Activated CD4-positive, CD25-positive, alpha-beta regulatory T cell treated with anti-CD3 and anti-CD28 coated beads, Interleukin-2, amount 50 U/mL, for 72 hours (primary cell): ENCODE data around the gene SIRT2.
"Not testable (repeated sequence)": the region's sequence is repeated elsewhere in the genome, so short reads cannot be mapped to it uniquely, and the experiment has no call there.

ENCODE experiments used
- DNase-seq: peaks from one replicate; pipeline ENCODE4 v3.0.0; 2021

The SIRT2 gene

DNA sequence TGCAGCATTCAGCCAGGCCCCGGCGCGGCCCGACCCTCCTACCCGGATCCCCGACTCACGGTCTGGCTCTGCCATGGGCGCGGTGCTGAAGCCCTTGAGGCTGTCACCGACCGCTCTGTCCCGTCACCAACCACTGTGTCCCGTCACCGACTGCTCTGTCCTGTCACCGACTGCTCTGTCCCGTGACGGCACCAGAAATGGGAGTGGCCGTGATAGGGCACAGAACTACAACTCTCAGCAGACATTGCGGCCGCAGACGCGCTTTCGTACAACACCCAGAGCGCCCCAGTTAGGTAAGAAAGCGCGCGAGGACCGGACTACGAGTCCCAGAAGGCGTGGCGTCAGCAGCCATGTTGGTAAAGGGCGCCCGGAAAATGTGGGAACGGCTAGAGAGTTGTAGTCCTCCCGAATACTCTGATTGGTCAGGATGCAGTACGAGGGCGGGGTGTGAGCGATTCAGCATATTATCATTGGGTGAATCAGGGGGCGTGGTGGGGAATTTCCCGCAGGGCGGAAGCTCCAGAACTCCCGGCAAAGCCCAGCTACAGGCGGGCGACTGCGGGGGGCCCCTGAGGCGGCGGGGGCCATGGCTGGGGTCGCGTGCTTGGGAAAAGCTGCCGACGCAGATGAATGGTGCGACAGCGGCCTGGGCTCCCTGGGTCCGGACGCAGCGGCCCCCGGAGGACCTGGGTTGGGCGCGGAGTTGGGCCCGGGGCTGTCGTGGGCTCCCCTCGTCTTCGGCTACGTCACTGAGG is at the start of gene SIRT2, which contains the start of gene NFKBIB:
SIRT2 (minus strand) TSS at position 172 of the 755 bp plus-strand sequence; CDS start at position 75, 97 bp downstream.
NFKBIB (plus strand) TSS at position 523 of the 755 bp plus-strand sequence; CDS start at position 587, 64 bp downstream.
- peak; percentile 94 for DNase-seq

DNA sequence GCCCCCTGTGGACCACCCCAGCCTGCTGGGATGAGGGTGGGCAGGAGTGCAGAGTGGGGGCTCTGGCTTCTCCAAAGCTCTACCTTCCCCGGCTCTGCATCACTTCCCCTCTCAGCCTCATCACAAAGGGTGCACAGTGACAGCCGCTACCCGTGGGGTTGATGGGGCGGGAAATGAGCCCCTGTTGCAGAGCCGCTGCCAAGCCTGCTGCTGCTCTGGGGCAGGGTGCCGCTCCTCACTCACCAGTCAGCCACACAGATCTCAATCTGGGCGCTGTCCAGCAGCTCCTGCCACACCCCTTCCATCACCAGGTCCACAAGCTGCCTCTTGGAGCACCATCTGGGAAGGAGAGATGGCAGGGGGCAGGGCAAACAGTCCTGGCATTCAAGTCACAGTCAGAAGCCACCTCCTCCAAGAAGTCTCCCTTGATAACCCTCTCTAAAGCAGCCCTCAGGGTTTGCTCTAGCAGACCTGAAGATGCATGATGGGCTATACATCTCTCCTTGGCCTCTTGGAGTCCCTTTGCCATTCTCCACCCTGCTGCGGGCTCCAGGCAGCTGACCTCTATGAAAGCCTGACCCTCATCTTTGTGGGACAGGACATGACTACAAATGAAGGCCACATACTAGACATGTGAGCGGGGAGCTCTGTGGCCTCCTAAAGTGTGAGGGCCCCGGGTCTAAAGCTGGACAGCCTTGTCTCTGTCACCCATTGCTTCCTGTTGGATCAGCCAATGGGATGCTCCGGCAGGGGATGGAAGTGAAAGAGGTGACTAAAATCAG is 47.0 kb upstream of the SIRT2 start:
- no peak for DNase-seq

DNA sequence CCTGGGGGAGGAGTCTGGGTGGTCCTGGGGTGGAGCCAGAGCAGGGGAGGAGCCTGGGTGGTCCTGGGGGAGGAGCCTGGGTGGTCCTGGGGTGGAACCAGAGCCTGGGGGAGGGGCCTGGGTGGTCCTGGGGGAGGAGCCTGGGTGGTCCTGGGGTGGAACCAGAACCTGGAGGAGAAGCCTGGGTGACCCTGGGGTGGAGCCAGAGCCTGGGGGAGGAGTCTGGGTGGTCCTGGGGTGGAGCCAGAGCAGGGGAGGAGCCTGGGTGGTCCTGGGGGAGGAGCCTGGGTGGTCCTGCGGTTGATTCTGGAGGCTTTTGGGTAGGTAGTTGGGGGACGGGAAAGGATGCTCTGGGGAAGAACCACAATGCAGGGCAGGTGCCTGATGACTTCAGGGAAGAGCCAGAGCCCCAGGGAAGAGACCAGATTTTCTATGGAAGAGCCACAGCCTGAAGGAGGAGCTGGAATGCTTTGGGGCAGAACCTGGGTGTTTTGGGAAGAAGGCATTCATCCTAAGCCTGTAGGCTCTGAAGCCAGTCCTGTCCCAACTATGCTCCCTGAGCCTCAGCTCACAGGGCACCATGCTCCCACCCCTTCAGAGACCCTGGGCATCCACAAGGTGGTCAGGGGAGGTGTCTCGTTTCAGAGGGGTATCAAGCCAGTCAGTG is 46.3 kb upstream of the SIRT2 start:
- DNase-seq, result no peak

DNA sequence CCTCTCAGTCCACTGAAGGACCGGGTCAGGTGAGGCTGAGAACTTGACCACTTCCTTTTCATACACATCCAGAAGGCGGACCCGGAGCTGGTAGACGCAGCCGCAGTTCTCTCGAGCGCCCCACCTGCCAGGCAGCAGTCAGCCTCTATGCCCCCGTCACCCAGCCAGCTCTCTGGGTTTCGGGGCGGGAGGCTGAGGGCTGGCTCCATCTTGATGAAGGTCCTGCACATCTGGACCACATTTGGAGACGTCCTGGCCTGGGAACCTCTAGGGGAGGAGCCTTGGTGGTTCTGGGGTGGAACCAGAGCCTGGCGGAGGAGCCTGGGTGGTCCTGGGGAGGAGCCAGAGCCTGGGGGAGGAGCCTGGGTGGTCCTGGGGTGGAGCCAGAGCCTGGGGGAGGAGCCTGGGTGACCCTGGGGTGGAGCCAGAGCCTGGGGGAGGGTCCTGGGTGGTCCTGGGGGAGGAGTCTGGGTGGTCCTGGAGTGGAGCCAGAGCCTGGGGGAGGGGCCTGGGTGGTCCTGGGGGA is 45.6 kb upstream of the SIRT2 start:
- no peak for DNase-seq

DNA sequence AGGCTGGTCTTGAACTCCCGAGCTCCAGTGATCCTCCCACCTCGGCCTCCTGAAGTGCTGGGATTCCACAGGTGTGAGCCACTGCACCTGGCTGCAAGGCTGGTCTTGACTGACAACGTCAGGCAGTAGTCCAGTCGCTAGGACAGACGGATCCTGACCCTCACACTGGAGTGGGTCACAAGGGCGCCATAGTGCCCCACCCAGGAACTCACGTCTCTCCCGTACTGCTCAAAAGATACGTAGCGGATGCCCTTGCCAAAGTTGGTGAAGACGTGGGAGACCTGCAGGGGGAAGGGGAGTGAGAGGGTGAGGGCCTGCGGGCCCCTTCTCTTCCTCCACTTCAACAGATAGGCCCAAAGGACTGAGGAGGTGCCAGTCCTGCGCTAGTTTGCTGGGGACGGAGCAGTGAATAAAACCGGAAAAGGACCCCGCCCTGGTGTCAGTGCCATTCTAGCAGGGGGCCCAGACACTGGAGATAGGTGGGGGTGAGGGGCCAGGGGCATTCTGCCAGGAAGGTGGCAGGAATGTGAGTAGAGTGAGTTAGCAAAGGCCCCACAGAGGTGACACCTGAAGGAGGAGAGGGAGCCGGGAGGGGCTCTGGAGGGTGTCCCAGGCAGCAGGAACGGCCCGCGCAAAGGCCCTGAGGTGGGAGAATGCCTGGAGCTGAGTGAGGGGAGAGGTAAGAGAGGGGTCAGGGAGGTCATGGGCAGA is 43.2 kb upstream of the SIRT2 start:
- no peak for DNase-seq

DNA sequence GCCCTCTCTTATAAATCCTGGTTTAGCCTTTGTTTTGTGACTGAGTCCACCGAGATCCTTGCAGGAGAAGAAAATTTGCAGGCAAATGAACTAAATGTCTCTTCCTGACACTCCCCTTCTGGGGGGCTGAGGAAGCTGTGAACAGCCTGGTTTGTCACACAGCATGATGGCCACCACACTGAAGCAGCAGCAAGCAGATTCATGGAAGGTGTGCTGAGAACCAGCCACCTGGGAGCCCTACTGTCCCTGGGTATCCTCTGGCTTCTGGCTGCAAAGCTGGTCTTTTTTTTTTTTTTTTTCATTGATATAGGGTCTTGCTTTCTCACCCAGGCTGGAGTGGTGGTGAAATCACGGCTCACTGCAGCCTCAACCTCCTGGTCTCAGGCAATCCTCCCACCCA is 42.6 kb upstream of the SIRT2 start:
- DNase-seq, result no peak

DNA sequence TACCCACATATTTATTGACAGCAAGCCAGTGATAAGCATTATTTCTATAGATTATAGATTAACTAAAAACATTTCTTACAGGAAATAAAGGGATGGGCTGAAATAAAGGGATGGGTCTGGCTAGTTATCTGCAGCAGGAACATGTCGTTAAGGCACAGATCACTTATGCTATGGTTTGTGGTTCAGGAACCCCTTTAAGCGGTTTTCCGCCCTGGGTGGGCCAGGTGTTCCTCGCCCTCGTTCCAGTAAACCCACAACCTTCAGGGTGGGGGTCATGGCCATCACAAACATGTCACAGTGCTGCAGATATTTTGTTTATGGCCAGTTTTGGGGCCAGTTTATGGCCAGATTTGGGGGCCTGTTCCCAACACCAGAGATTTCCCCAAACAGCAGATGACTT is 42.0 kb upstream of the SIRT2 start:
- DNase-seq, result not testable (repeated sequence)

DNA sequence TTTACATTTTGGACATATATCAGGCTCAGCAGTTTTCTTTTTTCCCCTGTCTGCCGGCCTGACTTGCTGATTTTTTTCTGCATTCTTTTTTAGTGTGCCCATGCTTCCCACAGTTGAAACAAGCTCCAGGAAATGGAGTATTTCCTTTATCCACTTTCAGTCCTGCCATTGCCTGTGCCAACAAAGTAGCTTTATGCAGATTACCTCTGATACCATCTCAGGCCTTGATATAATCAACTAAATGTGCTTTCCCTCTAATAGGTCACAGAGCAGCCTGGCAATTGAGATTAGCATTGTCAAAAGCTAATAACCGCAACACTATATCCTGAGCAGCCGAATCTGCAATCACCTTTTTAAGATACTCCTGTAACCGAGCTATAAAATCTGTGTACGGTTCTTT is 40.5 kb upstream of the SIRT2 start:
- DNase-seq, result no peak

DNA sequence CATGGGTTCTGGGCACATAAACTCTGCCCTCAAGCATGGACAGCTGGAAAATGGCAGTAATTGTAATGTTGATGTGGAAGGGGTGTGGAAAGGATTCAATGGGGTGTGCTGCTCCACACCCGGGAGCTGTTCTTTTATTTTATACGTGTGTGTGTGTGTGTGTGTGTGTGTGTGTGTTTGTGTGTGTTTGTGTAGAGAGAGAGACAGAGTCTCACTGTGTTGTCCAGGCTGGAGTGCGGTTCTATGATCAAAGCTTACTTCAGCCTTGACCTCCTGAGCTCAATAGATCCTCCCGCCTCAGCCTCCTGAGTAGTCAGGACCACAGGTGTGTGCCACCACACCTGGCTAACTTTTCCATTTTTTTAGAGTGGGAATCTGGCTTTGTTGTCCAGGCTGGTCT is 34.1 kb upstream of the SIRT2 start:
- DNase-seq, result no peak

DNA sequence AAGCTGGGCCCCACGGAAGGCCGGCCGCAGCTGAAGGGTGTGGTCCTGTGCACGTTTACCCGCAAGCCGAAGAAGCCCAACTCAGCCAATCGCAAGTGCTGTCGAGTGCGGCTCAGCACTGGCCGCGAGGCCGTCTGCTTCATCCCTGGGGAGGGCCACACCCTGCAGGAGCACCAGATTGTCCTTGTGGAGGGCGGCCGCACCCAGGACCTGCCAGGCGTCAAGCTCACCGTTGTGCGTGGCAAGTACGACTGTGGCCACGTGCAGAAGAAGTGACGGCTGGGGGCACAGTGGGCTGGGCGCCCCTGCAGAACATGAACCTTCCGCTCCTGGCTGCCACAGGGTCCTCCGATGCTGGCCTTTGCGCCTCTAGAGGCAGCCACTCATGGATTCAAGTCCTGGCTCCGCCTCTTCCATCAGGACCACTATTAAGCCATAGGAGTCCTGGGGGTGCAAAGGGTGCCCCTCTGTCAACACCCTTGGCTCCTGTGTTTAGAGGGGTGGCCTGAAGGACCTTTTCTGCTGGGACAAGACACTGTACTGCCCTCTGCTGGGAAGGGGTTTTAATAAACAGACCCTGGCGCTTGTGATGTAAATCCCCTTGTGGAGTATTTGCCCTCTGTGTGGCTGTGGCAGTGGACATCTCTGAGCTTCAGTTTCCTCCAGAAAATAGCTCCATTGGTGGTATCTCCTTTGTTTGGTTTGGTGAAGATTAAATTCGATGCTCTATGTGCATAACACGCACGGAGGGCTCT is 33.2 kb upstream of the SIRT2 start:
- no peak for DNase-seq

DNA sequence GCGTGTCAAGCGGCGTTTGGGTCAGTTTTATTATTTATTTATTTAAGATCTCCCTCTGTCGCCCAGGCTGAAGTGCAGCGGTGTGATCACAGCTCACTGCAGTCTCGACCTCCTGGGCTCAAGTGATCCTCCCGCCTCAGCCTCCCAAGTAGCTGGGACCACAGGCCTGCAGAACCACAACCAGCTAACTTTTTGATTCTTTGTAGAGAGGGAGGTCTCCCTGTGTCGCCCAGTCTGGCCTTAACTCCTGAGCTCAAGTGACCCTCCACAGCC is 32.0 kb upstream of the SIRT2 start:
- no peak for DNase-seq

DNA sequence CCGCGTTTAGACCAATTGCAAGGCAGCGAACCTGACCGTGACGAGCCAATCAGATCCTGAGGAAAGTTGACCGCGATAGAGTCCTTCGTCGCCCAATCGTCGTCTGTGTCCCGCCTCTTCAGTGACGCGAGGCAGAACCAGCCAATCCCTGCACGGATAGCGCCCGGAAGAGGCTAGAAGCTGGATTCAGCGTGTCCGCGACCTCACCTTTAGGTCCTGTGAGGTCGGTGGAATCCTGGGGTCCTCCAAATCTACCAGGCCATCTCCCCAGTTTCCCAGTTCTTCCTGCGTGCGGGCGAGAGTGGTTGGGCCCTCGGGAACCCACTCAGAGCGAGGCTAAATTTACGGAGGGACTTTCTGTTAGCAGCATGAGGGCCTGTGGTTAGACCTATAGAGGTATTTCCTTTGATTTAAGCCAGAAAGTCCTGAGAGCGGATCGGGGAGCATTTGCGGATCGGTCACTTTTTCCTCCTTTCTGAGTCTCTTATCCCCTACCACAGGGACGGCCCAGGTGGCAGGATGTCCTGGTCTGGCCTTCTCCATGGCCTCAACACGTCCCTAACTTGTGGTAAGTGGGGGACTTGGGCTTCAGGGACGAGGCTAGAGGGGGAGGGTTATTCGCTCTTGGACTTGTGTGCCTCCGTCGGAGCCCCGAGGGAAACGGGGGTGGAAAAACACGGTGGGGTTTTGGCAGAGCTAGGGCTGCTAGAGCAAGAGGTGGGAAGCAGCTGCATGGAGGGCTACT is 31.5 kb upstream of the SIRT2 start, which contains the start of gene MRPS12:
MRPS12 (plus strand) TSS at position 169 of the 745 bp plus-strand sequence; CDS start at position 520, 351 bp downstream.
- no peak for DNase-seq

DNA sequence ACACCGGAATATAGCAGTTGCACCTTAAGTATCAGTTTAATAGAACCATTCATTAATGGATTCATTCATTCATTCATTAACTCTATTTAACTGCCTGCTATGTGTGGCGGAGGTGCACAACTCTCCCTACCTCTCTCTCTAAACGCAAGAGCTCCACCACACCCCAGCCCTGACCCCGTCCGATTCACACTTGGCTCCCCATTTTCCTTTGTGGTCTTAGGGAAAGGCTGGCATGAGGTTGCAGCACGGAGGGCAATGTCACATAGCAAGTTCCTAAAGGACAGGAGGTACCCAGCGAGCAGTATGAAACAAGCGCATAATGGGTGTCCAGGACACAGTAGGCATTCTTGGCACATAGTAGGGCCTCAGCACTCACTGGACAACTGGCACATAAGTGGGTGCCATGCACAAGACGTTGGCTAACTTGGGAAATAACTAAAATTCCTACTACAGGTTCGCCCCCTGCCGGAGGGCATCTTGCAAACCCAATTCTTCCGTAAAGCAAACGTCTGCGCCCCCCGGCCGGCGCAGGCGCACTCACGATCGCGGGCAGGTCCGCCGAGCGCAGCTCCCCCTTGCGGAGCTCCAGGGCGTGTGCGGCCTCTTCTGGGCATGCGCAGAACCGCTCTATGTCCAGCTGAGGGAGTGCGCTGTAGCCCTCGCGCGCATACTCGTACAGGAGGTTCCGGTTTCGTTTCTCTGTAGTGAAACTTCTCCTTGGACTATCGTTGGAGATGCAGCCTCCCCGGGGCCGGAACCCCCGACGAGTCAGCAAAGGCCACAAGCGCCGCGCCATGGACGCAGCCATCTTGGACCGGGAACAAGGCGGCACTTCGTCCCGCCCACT is 30.7 kb upstream of the SIRT2 start, which contains the start of gene SARS2:
SARS2 (minus strand) TSS at position 835 of the 847 bp plus-strand sequence; CDS start at position 808, 27 bp downstream.
- peak; percentile 96 for DNase-seq

DNA sequence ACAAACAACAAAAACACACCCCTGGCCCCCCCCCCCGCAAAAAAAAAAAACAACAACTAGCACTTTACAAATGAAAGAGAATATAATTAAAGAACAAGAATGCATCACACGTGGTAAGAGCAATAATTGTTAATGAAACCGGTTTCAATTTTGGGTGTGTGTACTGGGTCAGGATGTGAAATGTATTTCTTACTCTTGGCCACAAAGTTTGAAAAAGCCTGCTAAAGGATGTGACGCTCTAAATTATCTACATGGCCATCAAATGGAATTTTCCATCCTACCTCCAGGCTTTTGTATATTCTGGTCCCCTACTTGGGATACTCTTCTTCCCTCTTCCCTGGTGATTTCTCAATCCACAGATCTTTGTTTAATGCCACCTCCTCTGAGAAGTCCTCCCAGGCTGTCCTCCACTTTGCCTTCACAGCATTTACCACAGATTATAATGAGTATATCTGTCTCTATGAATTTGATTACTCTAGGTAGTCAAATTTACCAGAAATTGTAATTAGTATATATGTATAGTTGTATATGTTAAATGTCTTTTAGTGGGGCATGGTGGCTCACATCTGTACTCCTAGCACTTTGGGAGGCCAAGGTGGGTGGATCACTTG is 29.1 kb upstream of the SIRT2 start:
- DNase-seq, result no peak

DNA sequence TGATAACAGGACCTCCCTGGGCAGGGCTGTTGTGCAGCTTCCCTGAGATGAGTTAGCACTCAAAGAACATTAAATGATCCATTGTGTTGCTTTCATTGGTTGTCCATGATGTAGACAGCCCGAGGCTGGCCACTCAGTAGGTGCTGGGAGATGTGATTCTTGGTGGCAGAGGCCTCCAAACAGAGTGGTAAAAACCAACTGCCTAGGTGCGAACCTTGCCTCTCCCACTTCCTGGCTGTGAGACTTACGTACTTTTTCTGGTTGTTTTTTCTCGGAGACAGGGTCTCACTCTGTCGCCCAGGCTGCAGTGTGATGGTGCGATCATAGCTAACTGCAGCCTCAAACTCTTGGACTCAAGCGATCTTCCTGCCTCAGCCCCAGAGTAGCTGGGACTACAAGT is 25.0 kb upstream of the SIRT2 start:
- DNase-seq, result no peak

DNA sequence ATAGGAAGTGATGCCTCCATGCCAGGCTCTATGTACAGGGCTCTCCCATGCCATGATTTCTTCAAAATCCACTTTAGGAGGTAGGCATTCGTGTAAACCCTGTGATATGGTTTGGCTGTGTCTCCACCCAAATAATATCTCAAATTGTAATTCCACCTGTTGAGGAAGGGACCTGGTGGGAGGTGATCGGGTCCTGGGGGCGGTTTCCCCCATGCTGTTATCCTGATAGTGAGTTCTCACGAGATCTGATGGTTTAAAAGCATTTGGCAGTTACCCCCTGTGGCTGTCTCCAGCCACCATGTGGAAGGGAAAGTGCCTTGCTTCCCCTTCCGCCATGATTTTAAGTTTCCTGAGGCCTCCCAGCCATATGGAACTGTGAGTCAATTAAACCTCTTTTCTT is 23.1 kb upstream of the SIRT2 start:
- no peak for DNase-seq

DNA sequence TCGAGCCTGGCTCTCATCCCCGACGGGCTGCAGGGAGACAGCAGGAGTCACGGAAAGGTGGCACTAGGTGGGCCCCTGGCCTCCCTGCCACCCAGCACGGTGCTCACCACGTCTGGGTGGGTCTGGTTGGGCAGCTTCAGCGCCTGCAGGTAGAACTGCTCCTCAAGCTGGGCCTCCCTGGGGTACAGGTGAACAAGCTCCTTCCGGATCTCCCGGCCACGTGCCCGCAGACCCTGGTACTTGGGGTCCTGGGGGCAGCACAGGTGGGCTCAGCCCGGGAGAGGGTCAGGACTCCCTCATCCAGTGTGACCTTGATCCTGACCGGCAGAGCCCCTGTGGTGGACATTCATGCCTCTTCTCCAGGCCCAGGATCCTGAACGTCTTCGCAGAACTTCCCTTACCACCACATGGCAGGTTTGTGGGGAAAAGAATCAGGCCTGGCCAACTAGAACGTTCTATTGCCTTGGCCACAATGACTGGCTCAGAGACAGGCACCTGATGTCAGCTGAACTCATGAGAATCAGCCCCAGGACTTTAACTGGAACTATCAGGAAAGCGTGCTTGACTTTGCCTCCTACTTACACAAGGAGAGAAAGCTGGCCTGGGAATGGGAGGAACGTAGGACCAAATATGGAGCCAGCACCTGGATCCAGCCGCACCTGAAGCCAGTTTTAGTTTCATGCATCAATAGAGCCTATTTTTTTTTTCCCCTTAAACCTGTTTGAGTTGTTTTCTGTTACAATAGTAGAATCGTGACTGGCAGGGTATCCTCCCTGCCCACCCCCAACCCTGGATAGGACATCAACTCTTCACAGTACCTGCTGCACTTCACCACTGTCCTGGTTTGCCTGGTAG is 22.2 kb upstream of the SIRT2 start:
- DNase-seq, result no peak

DNA sequence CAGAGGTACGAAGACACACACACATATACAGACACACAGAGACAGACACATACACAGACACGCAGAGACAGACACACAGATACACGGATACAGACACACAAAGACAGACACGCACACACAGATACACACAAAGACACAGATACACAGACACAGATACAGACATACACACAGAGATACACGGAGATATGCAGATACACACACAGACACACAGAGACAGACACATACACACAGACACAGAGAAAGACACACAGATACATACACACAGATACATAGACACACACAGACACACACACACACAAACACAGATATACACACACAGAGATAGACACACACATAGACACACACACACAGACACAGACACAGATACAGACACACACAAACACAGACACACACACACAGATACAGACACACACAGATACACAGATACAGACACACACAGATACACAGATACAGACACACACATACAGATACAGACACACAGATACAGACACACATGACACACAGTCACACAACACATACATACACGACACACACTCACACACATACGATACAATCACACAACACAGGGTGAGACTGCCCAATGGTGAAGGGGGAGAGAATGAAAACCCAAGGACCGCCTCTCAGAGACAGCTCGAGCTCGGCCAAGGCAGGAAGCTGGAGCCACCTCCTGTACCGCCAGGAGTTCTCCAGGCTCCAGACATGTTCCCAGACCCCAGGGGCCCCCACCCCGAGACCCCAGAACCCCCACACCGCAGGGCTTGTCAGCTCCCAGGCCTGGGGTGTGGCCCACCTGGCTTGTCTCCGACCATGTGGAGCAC is 21.4 kb upstream of the SIRT2 start:
- DNase-seq, result no peak
